ENCODE results near the gene LRRC49. TPM values are rescaled to one million over a fixed set of nuclear protein-coding genes. Genes with fewer than 3 reads are reported as not detected.

Gene LRRC49
- total RNA-seq, 1 donor = 18.1 TPM

DNA sequence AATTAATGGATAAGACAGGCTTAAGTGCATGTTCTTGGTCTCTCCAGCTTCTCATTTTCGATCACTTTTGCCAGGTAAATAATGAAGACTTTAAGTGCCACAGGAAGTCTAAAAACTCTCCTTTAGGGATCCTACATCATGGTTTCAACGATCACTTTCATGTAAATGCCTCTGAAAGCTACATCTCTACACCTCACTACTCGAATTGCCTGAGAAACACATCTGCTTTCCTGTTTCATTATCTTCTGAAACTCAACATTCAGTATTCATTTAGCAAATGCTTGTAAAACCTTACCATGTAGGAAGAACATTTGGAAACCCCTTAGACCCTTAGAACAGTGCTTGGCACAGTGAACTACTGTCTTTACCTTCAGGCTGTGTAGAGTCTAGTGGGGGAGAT lies 16.6 kb upstream of the LRRC49 start:
- H3K4me1 ChIP-seq (ENCODE audit: insufficient read depth, low read length) = peaks cover 20% of the 10 kb centered on the region
- no peaks in the 10 kb centered on the region for H3K79me2 ChIP-seq (ENCODE audit: insufficient read depth, low read length)
- no peaks in the 10 kb centered on the region for H3K9me3 ChIP-seq (ENCODE audit: low read depth, low read length)
- TF ChIP-seq, protein P1, sequence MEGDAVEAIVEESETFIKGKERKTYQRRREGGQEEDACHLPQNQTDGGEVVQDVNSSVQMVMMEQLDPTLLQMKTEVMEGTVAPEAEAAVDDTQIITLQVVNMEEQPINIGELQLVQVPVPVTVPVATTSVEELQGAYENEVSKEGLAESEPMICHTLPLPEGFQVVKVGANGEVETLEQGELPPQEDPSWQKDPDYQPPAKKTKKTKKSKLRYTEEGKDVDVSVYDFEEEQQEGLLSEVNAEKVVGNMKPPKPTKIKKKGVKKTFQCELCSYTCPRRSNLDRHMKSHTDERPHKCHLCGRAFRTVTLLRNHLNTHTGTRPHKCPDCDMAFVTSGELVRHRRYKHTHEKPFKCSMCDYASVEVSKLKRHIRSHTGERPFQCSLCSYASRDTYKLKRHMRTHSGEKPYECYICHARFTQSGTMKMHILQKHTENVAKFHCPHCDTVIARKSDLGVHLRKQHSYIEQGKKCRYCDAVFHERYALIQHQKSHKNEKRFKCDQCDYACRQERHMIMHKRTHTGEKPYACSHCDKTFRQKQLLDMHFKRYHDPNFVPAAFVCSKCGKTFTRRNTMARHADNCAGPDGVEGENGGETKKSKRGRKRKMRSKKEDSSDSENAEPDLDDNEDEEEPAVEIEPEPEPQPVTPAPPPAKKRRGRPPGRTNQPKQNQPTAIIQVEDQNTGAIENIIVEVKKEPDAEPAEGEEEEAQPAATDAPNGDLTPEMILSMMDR (IDR thresholded peaks at IDR 0.05; ENCODE audit: extremely low read depth, low read depth, low read length) = no peak
- H3K4me2 ChIP-seq (ENCODE audit: insufficient read depth, low read length) = no peak overlapping the region
- no peak overlapping the region for H3K4me3 ChIP-seq (ENCODE audit: insufficient read depth, low read length)
- H3K36me3 ChIP-seq (ENCODE audit: insufficient read depth, low read length) = no peaks in the 10 kb centered on the region
- no peaks in the 10 kb centered on the region for H4K20me1 ChIP-seq (ENCODE audit: insufficient read depth, low read length)
- H2AFZ ChIP-seq (ENCODE audit: low read length) = no peak overlapping the region
- no peaks in the 10 kb centered on the region for H3K27me3 ChIP-seq (ENCODE audit: insufficient read depth, low read length)
- H3K27ac ChIP-seq (ENCODE audit: low read depth, low read length) = no peak overlapping the region
- no peak for DNase-seq (ENCODE audit: insufficient read length, low spot score, missing footprints)

GRCh38 chr15:70876683-70877082 lies 15.9 kb upstream of the LRRC49 start:
- TF ChIP-seq, protein P1 (IDR thresholded peaks at IDR 0.05; ENCODE audit: extremely low read depth, low read depth, low read length) = no peak
- Histone ChIP-seq H3K9me3 (ENCODE audit: low read depth, low read length) (no peaks in the 10 kb centered on the region), H3K79me2 (ENCODE audit: insufficient read depth, low read length) (no peaks in the 10 kb centered on the region), H3K27me3 (ENCODE audit: insufficient read depth, low read length) (no peaks in the 10 kb centered on the region), H3K4me1 (ENCODE audit: insufficient read depth, low read length) (peaks cover 20% of the 10 kb centered on the region), H3K36me3 (ENCODE audit: insufficient read depth, low read length) (no peaks in the 10 kb centered on the region), H3K27ac (ENCODE audit: low read depth, low read length) (no peak overlapping the region), H4K20me1 (ENCODE audit: insufficient read depth, low read length) (no peaks in the 10 kb centered on the region), H3K4me3 (ENCODE audit: insufficient read depth, low read length) (no peak overlapping the region), H3K4me2 (ENCODE audit: insufficient read depth, low read length) (no peak overlapping the region), H2AFZ (ENCODE audit: low read length) (peak overlapping the region; percentile 2)
- no peak for DNase-seq (ENCODE audit: insufficient read length, low spot score, missing footprints)

- H3K4me3 ChIP-seq (ENCODE audit: insufficient read depth, low read length) = no peak overlapping the region
- H3K4me1 ChIP-seq (ENCODE audit: insufficient read depth, low read length) = peaks cover 20% of the 10 kb centered on the region
- no peaks in the 10 kb centered on the region for H3K36me3 ChIP-seq (ENCODE audit: insufficient read depth, low read length)
- H3K27me3 ChIP-seq (ENCODE audit: insufficient read depth, low read length) = no peaks in the 10 kb centered on the region
- H3K27ac ChIP-seq (ENCODE audit: low read depth, low read length) = peak overlapping the region; percentile 40
- H4K20me1 ChIP-seq (ENCODE audit: insufficient read depth, low read length) = no peaks in the 10 kb centered on the region
- DNase-seq (ENCODE audit: insufficient read length, low spot score, missing footprints) = peak; percentile 79
- peak overlapping the region; percentile 43 for H2AFZ ChIP-seq (ENCODE audit: low read length)
- peak overlapping the region; percentile 9 for H3K4me2 ChIP-seq (ENCODE audit: insufficient read depth, low read length)
- H3K9me3 ChIP-seq (ENCODE audit: low read depth, low read length) = no peaks in the 10 kb centered on the region
- TF ChIP-seq, protein P1 (IDR thresholded peaks at IDR 0.05; ENCODE audit: extremely low read depth, low read depth, low read length) = no peak
- H3K79me2 ChIP-seq (ENCODE audit: insufficient read depth, low read length) = no peaks in the 10 kb centered on the region
These were observed 13.2 kb upstream of the LRRC49 start for GRCh38 chr15:70879401-70879800.

DNA sequence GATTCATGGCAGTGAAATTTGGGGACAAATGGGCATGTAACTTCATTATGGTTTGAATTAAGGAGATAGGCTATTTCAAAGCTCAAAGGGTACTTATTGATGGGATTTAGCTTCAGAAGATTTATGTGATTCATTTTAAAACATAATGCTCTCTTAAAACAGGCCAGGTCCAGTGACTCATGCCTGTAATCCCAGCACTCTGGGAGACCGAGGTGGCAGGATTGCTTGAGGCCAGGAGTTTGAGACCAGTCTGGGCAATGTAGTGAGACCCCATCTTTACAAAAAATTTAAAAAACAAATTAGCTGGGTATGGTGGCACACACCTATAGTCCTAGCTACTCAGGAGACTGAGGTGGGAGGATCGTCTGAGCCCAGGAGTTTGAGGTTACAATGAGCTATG lies 11.8 kb upstream of the LRRC49 start:
- no peaks in the 10 kb centered on the region for H3K79me2 ChIP-seq (ENCODE audit: insufficient read depth, low read length)
- H3K9me3 ChIP-seq (ENCODE audit: low read depth, low read length) = no peaks in the 10 kb centered on the region
- H3K4me1 ChIP-seq (ENCODE audit: insufficient read depth, low read length) = peaks cover 15% of the 10 kb centered on the region
- no peak overlapping the region for H2AFZ ChIP-seq (ENCODE audit: low read length)
- TF ChIP-seq, protein P1 (IDR thresholded peaks at IDR 0.05; ENCODE audit: extremely low read depth, low read depth, low read length) = no peak
- H3K36me3 ChIP-seq (ENCODE audit: insufficient read depth, low read length) = no peaks in the 10 kb centered on the region
- H3K27me3 ChIP-seq (ENCODE audit: insufficient read depth, low read length) = no peaks in the 10 kb centered on the region
- H3K27ac ChIP-seq (ENCODE audit: low read depth, low read length) = no peak overlapping the region
- DNase-seq (ENCODE audit: insufficient read length, low spot score, missing footprints) = no peak
- H3K4me2 ChIP-seq (ENCODE audit: insufficient read depth, low read length) = no peak overlapping the region
- H4K20me1 ChIP-seq (ENCODE audit: insufficient read depth, low read length) = no peaks in the 10 kb centered on the region
- no peak overlapping the region for H3K4me3 ChIP-seq (ENCODE audit: insufficient read depth, low read length)

All from osteoblast (primary cell).